B cell (primary cell): Measurements from ENCODE around the gene WDR86.

Experiments used
- EZH2 ChIP-seq: IDR thresholded peaks from 2 replicates; pipeline ENCODE4 v1.6.1; 2012; ENCODE audit warnings: borderline replicate concordance, low read depth, mild to moderate bottlenecking, moderate library complexity, low read length; ENCODE audit not compliant: insufficient read depth, poor library complexity, severe bottlenecking
- TF ChIP-seq, protein P1 (sequence below): fragments of 200-600 bp; IDR thresholded peaks from one replicate; pipeline ENCODE4 v1.8.0; 2022; ENCODE audit warnings: antibody characterized with exemption, mild to moderate bottlenecking

DNA sequence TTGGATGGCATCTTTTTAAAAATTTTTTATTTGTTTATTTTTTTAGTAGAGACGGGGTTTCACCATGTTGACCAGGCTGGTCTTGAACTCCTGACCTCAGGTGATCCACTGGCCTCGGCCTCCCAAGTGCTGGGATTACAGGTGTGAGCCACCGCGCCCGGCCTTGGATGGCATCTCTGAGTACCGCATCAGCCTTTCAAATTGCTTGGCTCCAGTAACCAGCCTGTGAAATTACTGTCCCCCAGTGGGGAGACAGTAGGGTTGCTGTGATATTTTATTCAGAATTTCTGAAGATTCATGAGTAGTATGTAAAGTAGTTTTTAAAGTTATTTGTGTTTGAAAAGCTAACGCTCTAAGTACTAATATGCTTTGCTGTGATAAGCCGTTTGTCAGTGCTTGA lies 67.0 kb downstream of the WDR86 start:
- TF ChIP-seq, protein P1, sequence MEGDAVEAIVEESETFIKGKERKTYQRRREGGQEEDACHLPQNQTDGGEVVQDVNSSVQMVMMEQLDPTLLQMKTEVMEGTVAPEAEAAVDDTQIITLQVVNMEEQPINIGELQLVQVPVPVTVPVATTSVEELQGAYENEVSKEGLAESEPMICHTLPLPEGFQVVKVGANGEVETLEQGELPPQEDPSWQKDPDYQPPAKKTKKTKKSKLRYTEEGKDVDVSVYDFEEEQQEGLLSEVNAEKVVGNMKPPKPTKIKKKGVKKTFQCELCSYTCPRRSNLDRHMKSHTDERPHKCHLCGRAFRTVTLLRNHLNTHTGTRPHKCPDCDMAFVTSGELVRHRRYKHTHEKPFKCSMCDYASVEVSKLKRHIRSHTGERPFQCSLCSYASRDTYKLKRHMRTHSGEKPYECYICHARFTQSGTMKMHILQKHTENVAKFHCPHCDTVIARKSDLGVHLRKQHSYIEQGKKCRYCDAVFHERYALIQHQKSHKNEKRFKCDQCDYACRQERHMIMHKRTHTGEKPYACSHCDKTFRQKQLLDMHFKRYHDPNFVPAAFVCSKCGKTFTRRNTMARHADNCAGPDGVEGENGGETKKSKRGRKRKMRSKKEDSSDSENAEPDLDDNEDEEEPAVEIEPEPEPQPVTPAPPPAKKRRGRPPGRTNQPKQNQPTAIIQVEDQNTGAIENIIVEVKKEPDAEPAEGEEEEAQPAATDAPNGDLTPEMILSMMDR, result peak; percentile 25
- no peak for TF ChIP-seq EZH2
